Effector memory CD4-positive, alpha-beta T cell (primary cell): ENCODE results near the gene MYOZ3.

ENCODE experiments used
- DNase-seq, 3 donors: peaks; one replicate each; pipeline ENCODE4 v3.0.0-alpha.2; 2020
- H3K27ac ChIP-seq: 2 replicates; pipeline ENCODE4 v1.7.0; 2013; ENCODE audit warnings: mild to moderate bottlenecking, low read length, moderate library complexity; ENCODE audit not compliant: insufficient read depth, poor library complexity, severe bottlenecking
- H3K27me3 ChIP-seq: replicated peaks from 2 replicates; pipeline ENCODE4 v1.7.0; 2013; ENCODE audit warnings: mild to moderate bottlenecking, low read length; ENCODE audit not compliant: insufficient read depth, control insufficient read depth, poor library complexity, severe bottlenecking
- H3K36me3 ChIP-seq: 2 replicates; pipeline ENCODE4 v1.7.0; 2013; ENCODE audit warnings: mild to moderate bottlenecking, low read length, moderate library complexity; ENCODE audit not compliant: control insufficient read depth, insufficient read depth
- H3K4me1 ChIP-seq: 2 replicates; pipeline ENCODE4 v1.7.0; 2013; ENCODE audit warnings: low read length, mild to moderate bottlenecking; ENCODE audit not compliant: control insufficient read depth, insufficient read depth, poor library complexity, severe bottlenecking
- H3K4me3 ChIP-seq: 2 replicates; pipeline ENCODE4 v1.7.0; 2013; ENCODE audit warnings: low read length, low read depth, mild to moderate bottlenecking; ENCODE audit not compliant: insufficient read depth, poor library complexity, severe bottlenecking
- H3K9me3 ChIP-seq: 2 replicates; pipeline ENCODE4 v1.7.0; 2013; ENCODE audit warnings: mild to moderate bottlenecking, low read length, moderate library complexity; ENCODE audit not compliant: control insufficient read depth

Gene MYOZ3

GRCh38 chr5:150618588-150619281 is 42.3 kb upstream of the MYOZ3 start:
- H3K27ac ChIP-seq = no peak overlapping the region
- H3K36me3 ChIP-seq = no peaks in the 10 kb centered on the region
- DNase-seq = no peak
- peaks cover 2% of the 10 kb centered on the region for H3K4me1 ChIP-seq
- no peak overlapping the region for H3K4me3 ChIP-seq
- H3K27me3 ChIP-seq = no peaks in the 10 kb centered on the region
- H3K9me3 ChIP-seq = no peaks in the 10 kb centered on the region

DNA sequence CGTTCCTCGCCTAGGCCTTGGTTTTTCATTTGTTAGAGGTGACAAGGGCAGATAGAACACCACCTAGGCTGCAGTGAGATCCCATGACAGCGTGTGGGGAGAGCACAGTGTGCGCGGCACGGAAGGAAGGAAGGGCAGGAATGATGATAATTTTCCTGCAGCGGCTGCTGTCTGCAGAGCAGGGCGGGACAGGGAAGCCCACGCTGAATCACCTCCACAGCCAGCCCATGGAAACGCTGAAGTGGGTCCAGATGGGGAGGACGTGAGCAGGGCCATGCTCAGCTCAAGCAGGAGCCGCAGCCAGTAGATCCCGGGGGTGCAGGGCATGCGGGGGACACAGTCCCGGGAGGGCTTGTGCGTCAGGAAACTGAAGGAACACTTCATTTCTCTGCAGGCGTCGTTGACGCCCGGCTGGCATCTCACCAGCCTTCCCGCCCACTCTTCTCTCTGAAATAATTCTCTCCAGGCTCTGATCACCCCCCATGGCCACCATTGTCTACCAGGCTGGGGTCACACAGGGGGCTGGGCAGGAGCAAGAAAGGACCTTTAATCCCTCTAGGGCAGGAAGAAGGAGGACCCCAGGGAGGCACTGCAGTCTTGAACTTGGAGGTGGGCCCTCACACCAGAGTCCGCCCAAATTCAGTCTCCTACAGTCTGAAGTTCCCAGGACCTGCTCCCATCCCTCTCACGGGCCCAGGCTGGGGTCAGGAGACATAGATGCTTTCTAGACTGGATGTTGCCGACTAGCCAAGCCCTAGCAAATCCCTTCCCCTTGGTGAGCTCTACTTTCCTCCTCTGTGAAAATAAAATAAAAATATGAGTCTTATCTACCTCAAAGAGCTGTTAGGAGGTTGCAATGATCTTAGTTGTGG is 41.5 kb upstream of the MYOZ3 start:
- H3K4me1 ChIP-seq = peaks cover 7% of the 10 kb centered on the region
- DNase-seq = no peak
- H3K27ac ChIP-seq = no peak overlapping the region
- no peaks in the 10 kb centered on the region for H3K36me3 ChIP-seq
- no peak overlapping the region for H3K4me3 ChIP-seq
- no peaks in the 10 kb centered on the region for H3K27me3 ChIP-seq
- no peaks in the 10 kb centered on the region for H3K9me3 ChIP-seq

GRCh38 chr5:150621301-150621700 is 39.8 kb upstream of the MYOZ3 start:
- H3K27me3 ChIP-seq = no peaks in the 10 kb centered on the region
- no peak overlapping the region for H3K27ac ChIP-seq

GRCh38 chr5:150622157-150622556 is 38.9 kb upstream of the MYOZ3 start:
- DNase-seq = no peak
- peaks cover 14% of the 10 kb centered on the region for H3K4me1 ChIP-seq
- H3K9me3 ChIP-seq = no peaks in the 10 kb centered on the region
- no peak overlapping the region for H3K27ac ChIP-seq
- H3K27me3 ChIP-seq = no peaks in the 10 kb centered on the region
- no peak overlapping the region for H3K4me3 ChIP-seq
- H3K36me3 ChIP-seq = no peaks in the 10 kb centered on the region

More at GRCh38 chr5:150621301-150621700, 39.8 kb upstream of the MYOZ3 start:
- DNase-seq = no peak
- H3K4me3 ChIP-seq = no peak overlapping the region
- H3K36me3 ChIP-seq = no peaks in the 10 kb centered on the region
- H3K9me3 ChIP-seq = no peaks in the 10 kb centered on the region
- peaks cover 14% of the 10 kb centered on the region for H3K4me1 ChIP-seq

- peaks cover 14% of the 10 kb centered on the region for H3K4me1 ChIP-seq
- no peaks in the 10 kb centered on the region for H3K9me3 ChIP-seq
- H3K27me3 ChIP-seq = no peaks in the 10 kb centered on the region
- H3K36me3 ChIP-seq = no peaks in the 10 kb centered on the region
- H3K4me3 ChIP-seq = no peak overlapping the region
- H3K27ac ChIP-seq = no peak overlapping the region
- no peak for DNase-seq
Observed at GRCh38 chr5:150623152-150623877, 37.7 kb upstream of the MYOZ3 start.

- no peak overlapping the region for H3K27ac ChIP-seq
- H3K4me3 ChIP-seq = no peak overlapping the region
- H3K27me3 ChIP-seq = no peaks in the 10 kb centered on the region
- no peaks in the 10 kb centered on the region for H3K36me3 ChIP-seq
- H3K4me1 ChIP-seq = peaks cover 14% of the 10 kb centered on the region
- no peak for DNase-seq
- H3K9me3 ChIP-seq = no peaks in the 10 kb centered on the region
Observed at GRCh38 chr5:150623878-150624216, 37.2 kb upstream of the MYOZ3 start.

DNA sequence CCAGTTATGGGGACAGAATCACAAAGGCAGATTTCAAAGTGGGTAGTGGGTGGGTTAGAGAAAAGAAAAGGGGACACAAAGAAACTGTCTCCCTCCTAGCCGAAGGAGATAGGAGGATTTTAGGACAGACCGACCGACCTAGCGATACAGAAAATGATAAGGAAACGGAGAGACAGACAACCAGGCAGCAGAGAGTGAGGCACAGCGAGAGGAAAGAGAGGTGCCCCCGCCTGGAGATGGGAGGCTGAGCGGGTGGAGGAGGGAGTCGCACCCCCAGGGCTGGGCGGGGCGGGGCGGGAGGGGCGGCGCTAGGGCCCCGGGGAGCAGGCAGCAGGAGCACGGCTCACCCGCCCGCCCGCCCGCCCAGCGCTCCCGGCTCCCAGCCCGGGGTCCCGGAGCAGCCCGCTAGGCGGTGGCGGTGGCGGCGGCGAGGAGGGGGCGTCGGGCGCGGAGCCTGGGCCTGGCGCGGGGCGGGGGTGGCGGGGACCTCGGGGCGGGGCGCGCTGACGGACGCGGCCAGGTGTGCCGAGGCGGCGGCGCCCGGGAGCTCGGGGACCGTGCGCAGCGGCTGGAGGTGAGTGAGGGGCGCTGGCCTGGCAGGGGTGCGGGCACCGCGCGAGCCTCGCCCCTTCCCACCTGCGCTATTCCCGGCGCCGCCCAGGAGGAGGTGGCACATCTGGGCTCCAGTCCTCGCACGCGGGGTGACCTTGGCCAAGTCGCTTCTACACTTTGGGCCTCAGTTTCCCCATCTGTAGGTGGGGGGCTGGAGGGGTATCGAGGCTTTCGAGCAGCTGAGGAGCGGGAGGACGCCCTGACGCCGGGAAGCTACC is 36.5 kb upstream of the MYOZ3 start:
- H3K4me3 ChIP-seq = peak overlapping the region; percentile 59
- no peaks in the 10 kb centered on the region for H3K9me3 ChIP-seq
- no peak overlapping the region for H3K27ac ChIP-seq
- H3K36me3 ChIP-seq = no peaks in the 10 kb centered on the region
- DNase-seq = peak in 2 of 3 donors; percentile 6
- peaks cover 14% of the 10 kb centered on the region for H3K4me1 ChIP-seq
- no peaks in the 10 kb centered on the region for H3K27me3 ChIP-seq

- Histone ChIP-seq H3K36me3 (no peaks in the 10 kb centered on the region), H3K4me3 (peak overlapping the region; percentile 59), H3K27me3 (no peaks in the 10 kb centered on the region), H3K27ac (no peak overlapping the region), H3K4me1 (peaks cover 14% of the 10 kb centered on the region), H3K9me3 (no peaks in the 10 kb centered on the region)
- DNase-seq = no peak
Observed at GRCh38 chr5:150625164-150625535, 35.9 kb upstream of the MYOZ3 start.

GRCh38 chr5:150625831-150626746 is 35.0 kb upstream of the MYOZ3 start:
- Histone ChIP-seq H3K4me3 (no peak overlapping the region), H3K36me3 (no peaks in the 10 kb centered on the region), H3K27ac (no peak overlapping the region), H3K4me1 (peaks cover 14% of the 10 kb centered on the region), H3K27me3 (no peaks in the 10 kb centered on the region), H3K9me3 (no peaks in the 10 kb centered on the region)
- DNase-seq = no peak
